Ishikawa (cell line): ENCODE measurements around the gene C16orf90.

ENCODE experiments used
- CEBPB ChIP-seq: IDR thresholded peaks from 2 replicates; pipeline ENCODE4 v1.6.1; 2012
- CREB1 ChIP-seq: IDR thresholded peaks from 2 replicates; pipeline ENCODE4 v1.6.1; 2012; ENCODE audit warnings: low read depth
- EGR1 ChIP-seq: IDR thresholded peaks from 2 replicates; pipeline ENCODE4 v1.6.1; 2012
- EP300 ChIP-seq: IDR thresholded peaks from 2 replicates; pipeline ENCODE4 v1.6.1; 2012; ENCODE audit warnings: borderline replicate concordance
- FOXM1 ChIP-seq: IDR thresholded peaks from 2 replicates; pipeline ENCODE4 v1.6.1; 2012; ENCODE audit warnings: low read depth, borderline replicate concordance
- NFIC ChIP-seq: IDR thresholded peaks from 2 replicates; pipeline ENCODE4 v1.6.1; 2012
- RAD21 ChIP-seq: IDR thresholded peaks from 2 replicates; pipeline ENCODE4 v1.6.1; 2012; ENCODE audit warnings: low read depth
- TAF1 ChIP-seq: IDR thresholded peaks from 2 replicates; pipeline ENCODE4 v1.6.1; 2012; ENCODE audit warnings: low read depth, mild to moderate bottlenecking
- TCF12 ChIP-seq: IDR thresholded peaks from 2 replicates; pipeline ENCODE4 v1.6.1; 2012; ENCODE audit warnings: low read depth
- TEAD4 ChIP-seq: IDR thresholded peaks from 2 replicates; pipeline ENCODE4 v1.6.1; 2012
- YY1 ChIP-seq: IDR thresholded peaks from 2 replicates; pipeline ENCODE4 v1.6.1; 2012; ENCODE audit warnings: low read depth
- ZBTB7A ChIP-seq: IDR thresholded peaks from 2 replicates; pipeline ENCODE4 v1.6.1; 2012; ENCODE audit warnings: low read depth
- TF ChIP-seq, protein P1 (sequence below): IDR thresholded peaks from 2 replicates; pipeline ENCODE4 v1.6.1; 2012
- TF ChIP-seq, protein P2 (sequence below): IDR thresholded peaks from 2 replicates; pipeline ENCODE4 v1.6.1; 2012; ENCODE audit warnings: low read depth, mild to moderate bottlenecking
- TF ChIP-seq, protein P3 (sequence below): IDR thresholded peaks from 2 replicates; pipeline ENCODE4 v1.6.1; 2012

The C16orf90 gene

DNA sequence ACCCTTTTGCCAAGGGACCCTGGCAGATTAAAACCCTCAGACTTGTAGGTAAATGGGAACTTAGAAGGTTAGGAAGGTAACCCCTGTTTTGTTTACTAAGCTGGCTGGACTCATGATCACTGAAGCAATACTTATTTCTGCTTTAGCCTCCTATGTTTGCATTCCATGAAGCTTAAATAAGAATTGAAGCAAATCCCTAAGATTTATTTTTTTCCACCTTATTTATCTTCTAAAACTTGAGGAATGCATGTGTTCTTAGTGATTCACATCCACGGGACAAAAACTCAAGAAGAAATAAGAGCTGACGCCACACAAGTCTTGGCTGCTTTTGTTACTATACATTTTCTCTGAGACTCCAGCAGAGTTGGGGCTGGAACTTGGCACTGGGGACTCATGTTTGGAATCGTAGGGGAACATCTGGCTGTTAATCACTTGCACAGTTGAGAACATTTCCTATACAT is 41.0 kb upstream of the C16orf90 start:
- TF ChIP-seq, protein P1, sequence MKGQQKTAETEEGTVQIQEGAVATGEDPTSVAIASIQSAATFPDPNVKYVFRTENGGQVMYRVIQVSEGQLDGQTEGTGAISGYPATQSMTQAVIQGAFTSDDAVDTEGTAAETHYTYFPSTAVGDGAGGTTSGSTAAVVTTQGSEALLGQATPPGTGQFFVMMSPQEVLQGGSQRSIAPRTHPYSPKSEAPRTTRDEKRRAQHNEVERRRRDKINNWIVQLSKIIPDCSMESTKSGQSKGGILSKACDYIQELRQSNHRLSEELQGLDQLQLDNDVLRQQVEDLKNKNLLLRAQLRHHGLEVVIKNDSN: no peak

DNA sequence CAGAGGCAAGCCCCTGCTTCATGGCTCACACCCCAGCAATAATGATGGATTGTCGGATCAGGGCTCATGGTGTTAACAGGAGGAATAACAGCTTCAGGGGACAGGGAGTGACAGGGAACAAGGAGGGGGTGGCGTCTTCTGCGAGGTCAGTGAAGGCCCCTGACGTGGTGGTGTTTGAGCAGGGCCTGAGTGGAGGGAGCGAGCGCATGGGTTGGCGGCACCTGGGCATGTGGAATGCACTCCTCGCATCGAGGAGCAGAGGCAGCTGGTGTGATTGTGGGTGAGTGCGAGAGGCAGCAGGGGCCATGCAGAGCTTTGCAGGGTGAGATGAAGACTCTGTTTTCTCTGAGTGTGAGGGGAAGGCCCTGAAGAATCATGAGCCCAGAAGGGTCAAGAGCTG is 38.8 kb upstream of the C16orf90 start:
- TF ChIP-seq TEAD4 (no peak), RAD21 (no peak), ZBTB7A (no peak), FOXM1 (no peak), TCF12 (no peak), YY1 (no peak), EP300 (no peak), EGR1 (no peak), CREB1 (no peak), NFIC (no peak), CEBPB (no peak)
- TF ChIP-seq, protein P2, sequence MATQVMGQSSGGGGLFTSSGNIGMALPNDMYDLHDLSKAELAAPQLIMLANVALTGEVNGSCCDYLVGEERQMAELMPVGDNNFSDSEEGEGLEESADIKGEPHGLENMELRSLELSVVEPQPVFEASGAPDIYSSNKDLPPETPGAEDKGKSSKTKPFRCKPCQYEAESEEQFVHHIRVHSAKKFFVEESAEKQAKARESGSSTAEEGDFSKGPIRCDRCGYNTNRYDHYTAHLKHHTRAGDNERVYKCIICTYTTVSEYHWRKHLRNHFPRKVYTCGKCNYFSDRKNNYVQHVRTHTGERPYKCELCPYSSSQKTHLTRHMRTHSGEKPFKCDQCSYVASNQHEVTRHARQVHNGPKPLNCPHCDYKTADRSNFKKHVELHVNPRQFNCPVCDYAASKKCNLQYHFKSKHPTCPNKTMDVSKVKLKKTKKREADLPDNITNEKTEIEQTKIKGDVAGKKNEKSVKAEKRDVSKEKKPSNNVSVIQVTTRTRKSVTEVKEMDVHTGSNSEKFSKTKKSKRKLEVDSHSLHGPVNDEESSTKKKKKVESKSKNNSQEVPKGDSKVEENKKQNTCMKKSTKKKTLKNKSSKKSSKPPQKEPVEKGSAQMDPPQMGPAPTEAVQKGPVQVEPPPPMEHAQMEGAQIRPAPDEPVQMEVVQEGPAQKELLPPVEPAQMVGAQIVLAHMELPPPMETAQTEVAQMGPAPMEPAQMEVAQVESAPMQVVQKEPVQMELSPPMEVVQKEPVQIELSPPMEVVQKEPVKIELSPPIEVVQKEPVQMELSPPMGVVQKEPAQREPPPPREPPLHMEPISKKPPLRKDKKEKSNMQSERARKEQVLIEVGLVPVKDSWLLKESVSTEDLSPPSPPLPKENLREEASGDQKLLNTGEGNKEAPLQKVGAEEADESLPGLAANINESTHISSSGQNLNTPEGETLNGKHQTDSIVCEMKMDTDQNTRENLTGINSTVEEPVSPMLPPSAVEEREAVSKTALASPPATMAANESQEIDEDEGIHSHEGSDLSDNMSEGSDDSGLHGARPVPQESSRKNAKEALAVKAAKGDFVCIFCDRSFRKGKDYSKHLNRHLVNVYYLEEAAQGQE: no peak
- TF ChIP-seq, protein P3, sequence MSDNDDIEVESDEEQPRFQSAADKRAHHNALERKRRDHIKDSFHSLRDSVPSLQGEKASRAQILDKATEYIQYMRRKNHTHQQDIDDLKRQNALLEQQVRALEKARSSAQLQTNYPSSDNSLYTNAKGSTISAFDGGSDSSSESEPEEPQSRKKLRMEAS: no peak
- TF ChIP-seq, protein P1: no peak

DNA sequence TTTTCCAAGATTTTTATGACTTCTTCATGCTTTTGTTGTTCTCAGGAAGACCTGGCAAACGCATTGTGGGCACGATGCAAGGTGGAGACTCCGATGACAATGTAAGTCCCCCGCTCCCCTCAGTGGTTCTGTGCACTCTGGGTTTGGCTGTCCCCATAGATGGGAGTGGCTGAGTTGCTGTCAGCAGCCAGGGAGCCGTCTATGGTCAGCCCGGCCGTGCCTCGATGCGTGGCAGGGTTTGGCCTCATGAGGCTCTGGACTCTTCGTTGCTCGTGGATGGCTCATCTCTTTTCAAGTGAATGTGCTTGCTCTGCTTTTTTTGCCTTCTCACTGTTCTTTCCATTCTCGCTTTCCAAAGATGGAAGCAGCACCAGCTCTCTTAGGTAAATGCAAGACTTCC is 37.5 kb upstream of the C16orf90 start:
- TF ChIP-seq NFIC (no peak), EP300 (no peak), TEAD4 (no peak), YY1 (no peak), TAF1 (no peak), EGR1 (no peak), TCF12 (no peak), FOXM1 (no peak), ZBTB7A (no peak), CEBPB (no peak), RAD21 (no peak), CREB1 (no peak)
- TF ChIP-seq, protein P3: no peak
- TF ChIP-seq, protein P1: no peak
- TF ChIP-seq, protein P2: no peak

GRCh38 chr16:3530371-3530914 is 35.2 kb upstream of the C16orf90 start:
- TF ChIP-seq NFIC (no peak), EGR1 (no peak), FOXM1 (no peak)
- TF ChIP-seq, protein P1: no peak

DNA sequence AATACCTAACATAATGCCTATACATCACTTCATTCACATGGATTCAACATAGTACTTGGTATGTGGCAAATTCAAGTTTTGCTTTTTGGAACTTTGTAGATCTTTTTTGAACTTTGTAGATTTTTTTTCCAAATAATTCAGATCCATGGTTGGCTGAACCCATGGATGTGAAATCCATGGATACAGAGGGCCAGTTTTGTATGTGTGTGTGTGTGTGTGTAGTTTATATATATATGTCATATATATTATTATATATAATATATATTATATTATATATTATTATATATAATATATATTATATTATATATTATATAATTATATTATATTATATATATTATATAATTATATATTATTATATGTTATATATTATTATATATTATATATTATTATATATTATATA is 33.9 kb upstream of the C16orf90 start:
- TF ChIP-seq ZBTB7A: no peak
- no peak for TF ChIP-seq YY1
- TF ChIP-seq TEAD4: no peak
- no peak for TF ChIP-seq CEBPB
- TF ChIP-seq TAF1: no peak
- TF ChIP-seq EP300: no peak
- TF ChIP-seq, protein P1: no peak
- no peak for TF ChIP-seq EGR1
- TF ChIP-seq FOXM1: no peak
- no peak for TF ChIP-seq CREB1
- no peak for TF ChIP-seq NFIC
- no peak for TF ChIP-seq TCF12
- TF ChIP-seq, protein P2: no peak
